GM21528 (cell line): ENCODE results near the gene ZNF746.
"Not testable (repeated sequence)": the region's sequence is repeated elsewhere in the genome, so short reads cannot be mapped to it uniquely, and the experiment has no call there.

Experiments used
- ATAC-seq: cut with Tn5 transposase; IDR thresholded peaks from one replicate; pipeline ENCODE4 v1.9.1; 2021; ENCODE audit warnings: mild to moderate bottlenecking, moderate library complexity; ENCODE audit not compliant: unreplicated experiment, low FRiP score

Gene ZNF746

GRCh38 chr7:149460493-149461277 is 36.9 kb downstream of the ZNF746 start, which contains the start of gene ZNF777:
TSS of gene ZNF777 (minus strand) at chr7:149461062. CDS start at chr7:149456022, 5,040 bp downstream.
- ATAC-seq = peak; percentile 96

GRCh38 chr7:149459540-149460452 is 37.8 kb downstream of the ZNF746 start:
- peak; percentile 46 for ATAC-seq

- no peak for ATAC-seq
Observed at GRCh38 chr7:149459201-149459539, 38.4 kb downstream of the ZNF746 start.

- ATAC-seq = no peak
Observed at GRCh38 chr7:149458235-149458634, 39.4 kb downstream of the ZNF746 start.

- ATAC-seq = no peak
Observed at GRCh38 chr7:149457766-149458165, 39.8 kb downstream of the ZNF746 start.

DNA sequence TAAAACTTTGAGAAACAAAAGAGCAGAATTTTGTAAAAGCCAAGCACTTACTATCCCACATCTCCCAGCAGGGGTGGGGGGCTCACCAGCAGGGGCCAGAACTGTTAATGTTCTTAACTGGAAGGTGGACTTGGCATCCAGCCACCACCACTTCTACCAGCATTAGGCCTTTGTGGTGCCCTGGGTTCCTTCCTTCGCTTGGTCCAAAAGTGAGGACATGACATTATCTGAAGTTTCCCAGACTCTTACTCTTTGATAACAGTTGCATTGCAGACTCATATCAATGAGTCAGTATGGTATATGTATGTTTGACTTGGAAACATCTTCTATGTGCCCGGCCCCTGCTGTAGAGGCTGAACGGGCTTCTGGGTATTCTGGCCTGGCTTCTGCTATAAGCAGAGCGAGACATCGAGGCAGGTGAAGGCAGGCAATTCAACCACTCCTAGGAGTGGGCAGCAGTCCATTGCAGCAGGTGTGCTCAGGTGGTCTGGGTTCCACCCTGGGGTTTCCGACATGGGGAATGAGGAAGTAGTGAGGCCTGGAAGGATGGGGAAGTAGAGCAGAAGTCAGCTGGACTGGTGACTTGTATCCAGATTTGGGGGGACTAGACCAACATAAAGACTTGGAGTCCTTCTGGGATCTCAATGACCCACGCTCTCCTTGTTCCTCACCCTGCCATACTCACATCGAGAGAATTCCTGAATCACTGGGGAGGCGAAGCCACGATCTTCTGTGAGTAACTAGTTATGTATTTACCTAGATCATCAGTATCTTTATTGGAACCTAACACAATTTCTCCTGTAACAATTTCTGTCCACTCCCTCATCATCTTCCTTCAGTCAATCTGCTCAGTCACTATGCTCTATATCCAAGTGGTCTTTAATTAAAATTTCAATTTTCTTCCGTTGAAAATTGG is 40.8 kb downstream of the ZNF746 start:
- no peak for ATAC-seq

DNA sequence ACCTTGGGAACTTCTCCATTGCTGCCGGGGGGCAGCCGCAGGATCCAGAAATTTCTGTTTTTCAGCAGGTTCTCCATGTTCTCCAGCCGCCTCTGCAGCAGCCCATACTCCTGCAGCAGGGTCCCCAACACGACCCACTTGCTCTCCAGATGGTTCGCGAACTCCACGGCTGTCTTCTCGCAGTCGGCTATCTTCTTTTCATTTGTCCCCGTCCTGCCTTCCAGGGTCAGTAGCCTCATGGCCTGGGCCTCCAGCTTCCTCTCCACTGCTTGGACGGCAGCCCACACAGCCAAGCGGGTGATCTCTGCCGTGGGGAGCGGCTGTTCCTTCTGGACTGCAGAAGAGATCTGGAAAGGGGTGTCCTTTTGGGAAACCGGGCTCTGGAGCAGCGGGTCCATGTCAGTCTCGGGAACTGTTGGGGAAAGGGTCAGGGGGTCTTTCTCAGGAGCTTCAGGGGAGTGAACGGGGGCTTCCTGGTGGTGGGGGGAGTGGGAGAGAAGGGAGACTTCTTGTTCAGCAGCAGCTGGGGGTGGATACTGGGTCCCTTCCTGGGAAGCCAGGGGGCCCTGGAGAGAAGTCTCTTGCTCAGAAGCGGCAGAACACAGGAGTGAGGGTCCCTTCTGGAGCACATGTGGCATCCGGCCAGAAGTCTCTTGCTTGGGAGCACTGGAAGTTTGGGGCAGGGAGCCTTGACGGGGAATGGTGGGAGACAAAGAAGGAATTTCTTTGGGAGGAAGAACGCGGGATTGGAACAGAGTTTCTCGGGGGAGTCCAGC is 42.2 kb downstream of the ZNF746 start:
- no peak for ATAC-seq

DNA sequence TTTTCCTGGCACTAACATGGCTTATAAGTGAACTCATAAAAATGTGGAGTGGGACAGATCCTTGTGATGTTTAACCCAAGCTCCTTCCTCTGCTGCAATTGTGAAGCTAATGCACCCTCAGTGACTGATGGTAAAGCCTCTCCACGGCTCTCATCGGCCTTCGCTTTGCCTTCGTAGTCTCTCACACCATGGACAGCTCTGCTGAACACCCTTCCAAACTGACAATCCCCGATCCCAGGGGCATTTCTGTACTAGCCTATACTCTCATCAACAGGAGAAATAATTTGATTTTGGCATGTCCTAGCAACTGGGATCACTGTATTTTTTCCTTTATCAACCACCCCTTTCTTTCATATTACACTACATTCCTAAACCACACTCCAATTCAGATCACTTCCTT is 42.9 kb downstream of the ZNF746 start:
- no peak for ATAC-seq

- no peak for ATAC-seq
Observed at GRCh38 chr7:149454006-149454405, 43.6 kb downstream of the ZNF746 start.

- no peak for ATAC-seq
Observed at GRCh38 chr7:149450821-149451220, 46.8 kb downstream of the ZNF746 start.

DNA sequence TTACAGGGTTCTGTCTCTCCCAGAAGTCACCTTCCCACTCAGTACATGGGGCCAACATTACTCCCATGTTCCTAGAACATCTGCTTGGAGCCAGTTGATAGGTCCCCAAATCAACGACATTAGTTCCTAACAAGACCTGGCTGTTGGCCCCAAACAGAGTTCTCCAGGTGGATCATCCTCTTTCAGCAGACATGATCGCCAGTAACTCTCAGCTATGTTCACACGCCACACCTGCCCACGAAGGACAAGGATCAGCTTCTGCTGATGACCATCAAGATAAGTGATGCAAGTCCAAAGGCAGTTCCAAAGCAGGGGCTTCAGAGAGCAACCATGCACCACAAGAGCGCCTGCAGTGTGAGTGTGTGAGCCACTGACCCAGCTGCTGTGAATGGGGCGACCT is 47.7 kb downstream of the ZNF746 start:
- no peak for ATAC-seq

- no peak for ATAC-seq
Observed at GRCh38 chr7:149448961-149449360, 48.6 kb downstream of the ZNF746 start.

DNA sequence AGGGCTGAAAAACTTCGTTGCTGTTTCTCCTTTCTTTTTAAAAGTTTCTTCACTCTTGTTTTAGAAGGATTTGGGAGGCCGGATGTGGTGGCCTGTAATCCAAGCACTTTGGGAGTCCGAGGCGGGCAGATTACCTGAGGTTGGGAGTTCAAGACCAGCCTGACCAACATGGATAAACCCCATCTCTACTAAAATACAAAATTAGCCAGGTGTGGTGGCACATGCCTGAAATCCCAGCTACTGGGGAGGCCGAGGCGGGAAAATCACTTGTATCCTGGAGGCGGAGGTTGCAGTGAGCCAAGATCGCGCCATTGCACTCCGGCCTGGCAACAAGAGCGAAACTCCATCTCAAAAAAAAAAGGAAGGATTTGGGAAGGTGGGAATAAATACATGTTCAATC is 51.6 kb downstream of the ZNF746 start:
- not testable (repeated sequence) for ATAC-seq

GRCh38 chr7:149444287-149444686 is 53.3 kb downstream of the ZNF746 start:
- ATAC-seq = no peak

DNA sequence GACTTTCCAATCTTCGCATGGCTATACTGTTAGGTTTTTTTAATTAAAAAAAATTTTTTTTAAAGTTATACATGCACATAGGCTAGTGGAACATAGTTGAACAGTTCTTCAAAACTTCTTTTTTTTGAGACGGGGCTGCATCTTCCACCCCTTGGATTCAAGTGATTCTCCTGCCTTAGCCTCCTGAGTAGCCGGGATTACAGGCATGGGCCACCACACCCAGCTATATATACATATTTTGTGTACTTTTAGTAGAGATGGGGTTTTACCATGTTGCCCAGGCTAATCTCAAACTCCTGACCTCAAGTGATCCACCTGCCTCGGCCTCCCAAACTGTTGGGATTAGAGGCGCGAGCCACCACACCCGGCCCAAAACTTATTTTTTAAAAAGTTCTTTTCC is 54.1 kb downstream of the ZNF746 start:
- ATAC-seq = no peak

- ATAC-seq = no peak
Observed at GRCh38 chr7:149442924-149443323, 54.7 kb downstream of the ZNF746 start.

GRCh38 chr7:149440222-149440621 is 57.4 kb downstream of the ZNF746 start:
- no peak for ATAC-seq

DNA sequence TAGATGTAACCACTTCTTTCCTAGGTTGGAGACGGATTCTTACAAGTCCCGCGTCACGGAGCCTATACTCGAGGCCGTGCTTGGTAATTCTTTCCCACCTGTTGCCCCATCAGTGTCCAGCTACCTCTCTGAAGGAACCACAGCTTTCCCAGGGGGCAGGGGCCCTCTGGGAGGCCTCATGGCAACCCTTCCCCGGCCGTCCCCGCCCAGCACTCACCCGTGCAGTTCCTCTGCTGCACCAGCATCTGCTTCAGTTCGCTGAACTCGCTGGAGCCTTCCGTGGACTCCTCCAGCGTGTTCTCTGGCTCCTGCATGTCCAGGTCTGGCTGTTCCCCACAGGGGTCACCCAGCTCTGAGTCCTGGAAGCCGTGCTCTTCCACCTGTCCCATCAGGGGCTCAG is 61.3 kb downstream of the ZNF746 start:
- no peak for ATAC-seq

- no peak for ATAC-seq
Observed at GRCh38 chr7:149433124-149433523, 64.5 kb downstream of the ZNF746 start.
